SK-N-SH treated with all-trans-retinoic acid at 6 μM for 48 hours (cell line): Measurements from ENCODE around the gene SCN8A.

Experiments used
- ATAC-seq: fragments of 200-7000 bp; cut with Tn5 transposase; 3 replicates; pipeline ENCODE4 v1.9.1; 2020; ENCODE audit warnings: mild to moderate bottlenecking, moderate library complexity
- ARNTL ChIP-seq: fragments of 450-650 bp; formaldehyde crosslinking; IDR thresholded peaks from 2 replicates; pipeline ENCODE4 v1.5.0; 2020; ENCODE audit warnings: low read depth, mild to moderate bottlenecking, moderate library complexity, borderline replicate concordance
- CREB5 ChIP-seq: fragments of 250-450 bp; sonication (Bioruptor Pico); IDR thresholded peaks from 2 replicates; pipeline ENCODE4 v1.5.1; 2020; ENCODE audit warnings: low read depth, mild to moderate bottlenecking, moderate library complexity
- CSRNP3 ChIP-seq: fragments of 250-450 bp; sonication (Bioruptor Pico); IDR thresholded peaks from 2 replicates; pipeline ENCODE4 v1.5.1; 2021; ENCODE audit warnings: mild to moderate bottlenecking, moderate library complexity
- ISL1 ChIP-seq: fragments of 250-450 bp; sonication (Bioruptor Pico); IDR thresholded peaks from 2 replicates; pipeline ENCODE4 v2.1.2; 2022; ENCODE audit warnings: mild to moderate bottlenecking, moderate library complexity
- POU6F1 ChIP-seq: fragments of 250-450 bp; sonication (Bioruptor Pico); IDR thresholded peaks from 2 replicates; pipeline ENCODE4 v1.8.0; 2021; ENCODE audit warnings: low read depth, mild to moderate bottlenecking, moderate library complexity, borderline replicate concordance
- PPARA ChIP-seq: fragments of 250-450 bp; sonication (Bioruptor Pico); IDR thresholded peaks from 2 replicates; pipeline ENCODE4 v1.5.0; 2020; ENCODE audit warnings: mild to moderate bottlenecking, borderline replicate concordance
- RARB ChIP-seq: fragments of 250-450 bp; sonication (Bioruptor Pico); IDR thresholded peaks from 2 replicates; pipeline ENCODE4 v1.8.0; 2021; ENCODE audit warnings: mild to moderate bottlenecking, moderate library complexity
- SNAI2 ChIP-seq: fragments of 250-450 bp; sonication (Bioruptor Pico); IDR thresholded peaks from 2 replicates; pipeline ENCODE4 v1.5.0; 2020; ENCODE audit warnings: mild to moderate bottlenecking, moderate library complexity
- TCF4 ChIP-seq: fragments of 250-450 bp; sonication (Bioruptor Pico); IDR thresholded peaks from 2 replicates; pipeline ENCODE4 v1.8.0; 2021; ENCODE audit warnings: mild to moderate bottlenecking, moderate library complexity, borderline replicate concordance
- TOX ChIP-seq: fragments of 250-450 bp; sonication (Bioruptor Pico); IDR thresholded peaks from 2 replicates; pipeline ENCODE4 v1.8.0; 2021; ENCODE audit warnings: mild to moderate bottlenecking, moderate library complexity, borderline replicate concordance
- TSHZ2 ChIP-seq: fragments of 250-450 bp; sonication (Bioruptor Pico); IDR thresholded peaks from 2 replicates; pipeline ENCODE4 v1.5.0; 2020; ENCODE audit warnings: mild to moderate bottlenecking, moderate library complexity
- ZC3H10 ChIP-seq: fragments of 250-450 bp; sonication (Bioruptor Pico); IDR thresholded peaks from 2 replicates; pipeline ENCODE4 v1.5.1; 2021; ENCODE audit warnings: mild to moderate bottlenecking, moderate library complexity
- ZFP3 ChIP-seq: fragments of 250-450 bp; sonication (Bioruptor Pico); IDR thresholded peaks from 2 replicates; pipeline ENCODE4 v1.5.0; 2020; ENCODE audit warnings: mild to moderate bottlenecking, moderate library complexity
- ZFP30 ChIP-seq: fragments of 450-650 bp; formaldehyde crosslinking; IDR thresholded peaks from 2 replicates; pipeline ENCODE4 v1.5.0; 2022; ENCODE audit warnings: mild to moderate bottlenecking, moderate library complexity
- ZNF565 ChIP-seq: fragments of 450-650 bp; formaldehyde crosslinking; conservative IDR thresholded peaks from 2 replicates; pipeline ENCODE4 v1.5.0; 2020; ENCODE audit warnings: low read depth, mild to moderate bottlenecking, moderate library complexity
- ZNF70 ChIP-seq: fragments of 450-650 bp; formaldehyde crosslinking; IDR thresholded peaks from 2 replicates; pipeline ENCODE4 v1.5.0; 2020; ENCODE audit warnings: mild to moderate bottlenecking, moderate library complexity

The SCN8A gene

GRCh38 chr12:51726161-51726560, 135.1 kb downstream of the SCN8A start:
- ATAC-seq: no peak
- no peak for TF ChIP-seq TSHZ2 (CRISPR knock-in tag)
- TF ChIP-seq POU6F1 (CRISPR knock-in tag): no peak
- no peak for TF ChIP-seq ZNF70
- no peak for TF ChIP-seq RARB
- no peak for TF ChIP-seq CSRNP3 (CRISPR knock-in tag)
- TF ChIP-seq TOX (CRISPR knock-in tag): no peak
- TF ChIP-seq ISL1 (CRISPR knock-in tag): no peak
- TF ChIP-seq ZC3H10: no peak

GRCh38 chr12:51726931-51727330, 135.9 kb downstream of the SCN8A start:
- no peak for ATAC-seq
- no peak for TF ChIP-seq ZNF70
- no peak for TF ChIP-seq TCF4
- no peak for TF ChIP-seq ISL1 (CRISPR knock-in tag)
- no peak for TF ChIP-seq ZFP3
- TF ChIP-seq CREB5 (CRISPR knock-in tag): no peak
- TF ChIP-seq POU6F1 (CRISPR knock-in tag): no peak
- no peak for TF ChIP-seq TSHZ2 (CRISPR knock-in tag)
- TF ChIP-seq ARNTL: no peak
- no peak for TF ChIP-seq RARB
- TF ChIP-seq PPARA (CRISPR knock-in tag): no peak
- TF ChIP-seq ZNF565 (CRISPR knock-in tag): no peak
- TF ChIP-seq ZC3H10: no peak
- TF ChIP-seq, all 23 proteins: peak for 0

- ATAC-seq: no peak
- TF ChIP-seq ZFP30 (CRISPR knock-in tag) (no peak), ZC3H10 (no peak), TCF4 (no peak), SNAI2 (no peak), PPARA (CRISPR knock-in tag) (no peak), TSHZ2 (CRISPR knock-in tag) (no peak)
These were observed 138.3 kb downstream of the SCN8A start for GRCh38 chr12:51729331-51729730.
